ENCODE results near the gene LARGE1. TPM values are rescaled to one million over a fixed set of nuclear protein-coding genes. Genes with fewer than 3 reads are reported as not detected.

LARGE1 gene
- total RNA-seq, 1 experiment from 2014 or later = 13.1 TPM

GRCh38 chr22:33779243-33779642 lies 141.0 kb downstream of the LARGE1 start:
- peak; percentile 4 for DNase-seq (ENCODE audit: low spot score)

GRCh38 chr22:33776491-33776890 lies 143.8 kb downstream of the LARGE1 start:
- no peak for DNase-seq (ENCODE audit: low spot score)

- DNase-seq (ENCODE audit: low spot score) = no peak
Measured at GRCh38 chr22:33774781-33775180, 145.5 kb downstream of the LARGE1 start.

- DNase-seq (ENCODE audit: low spot score) = no peak
Measured at GRCh38 chr22:33772745-33773144, 147.5 kb downstream of the LARGE1 start.

- no peak for DNase-seq (ENCODE audit: low spot score)
Measured at GRCh38 chr22:33771136-33771535, 149.1 kb downstream of the LARGE1 start.

GRCh38 chr22:33770723-33771122 lies 149.6 kb downstream of the LARGE1 start:
- DNase-seq (ENCODE audit: low spot score) = no peak

GRCh38 chr22:33766091-33766490 lies 154.2 kb downstream of the LARGE1 start:
- DNase-seq (ENCODE audit: low spot score) = no peak

- no peak for DNase-seq (ENCODE audit: low spot score)
Measured at GRCh38 chr22:33758961-33759360, 161.3 kb downstream of the LARGE1 start.

GRCh38 chr22:33757802-33758483 lies 162.3 kb downstream of the LARGE1 start:
- no peak for DNase-seq (ENCODE audit: low spot score)

- no peak for DNase-seq (ENCODE audit: low spot score)
Measured at GRCh38 chr22:33757041-33757801, 163.1 kb downstream of the LARGE1 start.

GRCh38 chr22:33756508-33756949 lies 163.7 kb downstream of the LARGE1 start:
- no peak for DNase-seq (ENCODE audit: low spot score)

- DNase-seq (ENCODE audit: low spot score) = no peak
Measured at GRCh38 chr22:33748714-33749113, 171.6 kb downstream of the LARGE1 start.

GRCh38 chr22:33747576-33748180 lies 172.6 kb downstream of the LARGE1 start:
- DNase-seq (ENCODE audit: low spot score) = peak; percentile 40

GRCh38 chr22:33747029-33747428 lies 173.2 kb downstream of the LARGE1 start:
- peak; percentile 30 for DNase-seq (ENCODE audit: low spot score)

GRCh38 chr22:33746501-33746928 lies 173.8 kb downstream of the LARGE1 start:
- DNase-seq (ENCODE audit: low spot score) = peak; percentile 40

- no peak for DNase-seq (ENCODE audit: low spot score)
Measured at GRCh38 chr22:33745501-33745900, 174.8 kb downstream of the LARGE1 start.

- no peak for DNase-seq (ENCODE audit: low spot score)
Measured at GRCh38 chr22:33743756-33744155, 176.5 kb downstream of the LARGE1 start.

GRCh38 chr22:33741025-33741424 lies 179.3 kb downstream of the LARGE1 start:
- no peak for DNase-seq (ENCODE audit: low spot score)

- DNase-seq (ENCODE audit: low spot score) = no peak
Measured at GRCh38 chr22:33739516-33739915, 180.8 kb downstream of the LARGE1 start.

GRCh38 chr22:33737662-33738061 lies 182.6 kb downstream of the LARGE1 start:
- DNase-seq (ENCODE audit: low spot score) = no peak

GRCh38 chr22:33735978-33736377 lies 184.3 kb downstream of the LARGE1 start:
- DNase-seq (ENCODE audit: low spot score) = no peak

GRCh38 chr22:33728847-33729246 lies 191.4 kb downstream of the LARGE1 start:
- no peak for DNase-seq (ENCODE audit: low spot score)

Measured in HT-29 (cell line).